GM12878 (cell line): Measurements from ENCODE around the gene POFUT2. TPM values are rescaled to one million over a fixed set of nuclear protein-coding genes. Genes with fewer than 3 reads are reported as not detected.

Experiments used
- ATAC-seq: fragments of 200-7000 bp; cut with Tn5 transposase; 3 replicates; pipeline ENCODE4 v1.9.1; 2020; ENCODE audit warnings: mild to moderate bottlenecking, moderate library complexity
- BruUV-seq: library from RNA; stranded (reverse); fragments of 400-500 nt; replicated peaks from 2 replicates; lab custom pipeline; 2021; lab: Mats Ljungman, UMichigan
- CTCF ChIA-PET: fragments of 300-600 bp; sonication (Branson Sonifier 250); formaldehyde crosslinking; extraction: SDS; loops from one replicate; lab custom pipeline; 2021; ENCODE audit warnings: inconsistent platforms; lab: Yijun Ruan, JAX
- POLR2A ChIA-PET: fragments of 350-600 bp; formaldehyde crosslinking; extraction: SDS; loops from one replicate; lab custom pipeline; 2021; ENCODE audit warnings: inconsistent platforms; lab: Charles Lee
- RAD21 ChIA-PET: fragments of 300-600 bp; sonication (Branson Sonifier 250); formaldehyde crosslinking; loops from one replicate; lab custom pipeline; 2023; ENCODE audit warnings: antibody characterized with exemption; ENCODE audit not compliant: unreplicated experiment; lab: Charles Lee
- SMC1A ChIA-PET: fragments of 300-600 bp; sonication (Branson Sonifier 250); formaldehyde crosslinking; loops from one replicate; lab custom pipeline; 2023; ENCODE audit not compliant: unreplicated experiment, uncharacterized antibody; lab: Charles Lee
- DNase-seq: peaks from one replicate; pipeline ENCODE4 v3.0.0-alpha.2; 2011; ENCODE audit warnings: low read depth, low spot score
- FAIRE-seq: peaks from 3 replicates; lab custom pipeline; 2011; peaks lifted over from hg19 to GRCh38; lab: Jason Lieb, UNC
- H2AFZ ChIP-seq: 2 replicates; pipeline ENCODE4 v1.6.0; 2011; ENCODE audit warnings: low read depth, low read length, control low read depth; ENCODE audit not compliant: control insufficient read depth
- H3K27ac ChIP-seq: 2 replicates; pipeline ENCODE4 v1.5.1; 2011; ENCODE audit warnings: control low read depth; ENCODE audit not compliant: control insufficient read depth, insufficient read depth
- H3K27me3 ChIP-seq, 2 experiments: replicated peaks in 1 of 2; 2 replicates each; pipeline versions ENCODE4 v1.6.0 to v1.6.1; 2011; ENCODE audit warnings: low read length in 1 of 2; ENCODE audit not compliant: control insufficient read depth in 2 of 2, insufficient read depth in 2 of 2
- H3K36me3 ChIP-seq, 2 experiments: 2 replicates each; pipeline ENCODE4 v1.5.1; 2011; ENCODE audit warnings: low read length in 1 of 2; ENCODE audit not compliant: control insufficient read depth in 2 of 2, insufficient read depth in 2 of 2
- H3K4me1 ChIP-seq: 2 replicates; pipeline ENCODE4 v1.6.1; 2011; ENCODE audit warnings: mild to moderate bottlenecking, low read length, moderate library complexity, mixed read lengths; ENCODE audit not compliant: control insufficient read depth, insufficient read depth
- H3K4me2 ChIP-seq: 2 replicates; pipeline ENCODE4 v1.6.0; 2011; ENCODE audit warnings: control low read depth; ENCODE audit not compliant: control insufficient read depth, insufficient read depth
- H3K4me3 ChIP-seq: fragments of 200-600 bp; sonication (generic); 2 replicates; pipeline ENCODE4 v1.5.1; 2016
- H3K79me2 ChIP-seq: 2 replicates; pipeline ENCODE4 v1.6.0; 2011; ENCODE audit warnings: low read length; ENCODE audit not compliant: control insufficient read depth, insufficient read depth
- H3K9ac ChIP-seq: 2 replicates; pipeline ENCODE4 v1.8.0; 2011; ENCODE audit warnings: low read length, control low read depth, mixed read lengths; ENCODE audit not compliant: control insufficient read depth, insufficient read depth
- H3K9me3 ChIP-seq: replicated peaks from 3 replicates; pipeline ENCODE4 v1.5.1; 2011; ENCODE audit warnings: mild to moderate bottlenecking, low read length; ENCODE audit not compliant: control insufficient read depth, insufficient read depth
- H4K20me1 ChIP-seq: 2 replicates; pipeline ENCODE4 v1.6.0; 2011; ENCODE audit not compliant: control insufficient read depth, insufficient read depth
- KDM1A ChIP-seq: fragments of 200-600 bp; sonication (generic); IDR thresholded peaks from 2 replicates; pipeline ENCODE4 v1.6.1; 2016; ENCODE audit warnings: borderline replicate concordance
- KLF5 ChIP-seq: fragments of 450-650 bp; IDR thresholded peaks from 2 replicates; pipeline ENCODE4 v1.6.1; 2014; ENCODE audit warnings: mild to moderate bottlenecking; ENCODE audit not compliant: partially characterized antibody
- SP1 ChIP-seq: IDR thresholded peaks from one replicate; pipeline ENCODE4 v1.6.1; 2011; ENCODE audit warnings: low read depth, low read length
- SUZ12 ChIP-seq: fragments of 200-600 bp; sonication (generic); IDR thresholded peaks from one replicate; pipeline ENCODE4 v1.6.1; 2018; ENCODE audit warnings: antibody characterized with exemption, mild to moderate bottlenecking; ENCODE audit not compliant: unreplicated experiment
- YY1 ChIP-seq: IDR thresholded peaks from 2 replicates; pipeline ENCODE4 v1.6.1; 2011; ENCODE audit warnings: low read depth, mild to moderate bottlenecking, low read length
- ZNF384 ChIP-seq: IDR thresholded peaks from 2 replicates; pipeline ENCODE4 v1.6.1; 2012; ENCODE audit warnings: low read depth, mild to moderate bottlenecking, low read length, improper control_type of control experiment, borderline replicate concordance
- WGBS: methylation state at CpG from one replicate; pipeline ENCODE4 v1.1.6; 2016; ENCODE audit warnings: low lambda C conversion rate; ENCODE audit not compliant: insufficient replicate concordance, insufficient coverage; ENCODE audit errors: missing lambda C conversion rate; 5-methylcytosine and 5-hydroxymethylcytosine counted together
- in situ Hi-C: fragments of 300-500 bp; cut with MboI; formaldehyde crosslinking; loops from 9 replicates; pipeline ENCODE4 v1.14.3; 2018; ENCODE audit warnings: mixed read lengths
- intact Hi-C: fragments of 100-400 bp; cut with micrococcal nuclease; formaldehyde crosslinking; loops from one replicate; pipeline ENCODE4 v1.14.2; 2022; ENCODE audit not compliant: unreplicated experiment
- polyA plus RNA-seq, 11 experiments: library from polyadenylated mRNA; depleted of rRNA in 4 of 11; unstranded in 6 of 11; stranded (reverse) in 5 of 11; fragments of >200 nt; fragmentation: Nextera tagmentation in 4 of 11; fragmentation: Illumina TruSeq in 1 of 11; extraction: Ambion mirVana in 4 of 11; extraction: Trizol in 1 of 11; gene quantifications; 1 replicate in 1 of 11; 2 replicates in 10 of 11; pipeline versions ENCODE4 v1.2.1 to v1.2.3, GENCODE V29; 2011 to 2016; ENCODE audit warnings: inconsistent platforms in 2 of 11, missing spikeins in 2 of 11, low read depth in 1 of 11
- total RNA-seq, 4 experiments: library from RNA; depleted of rRNA in 3 of 4; stranded (reverse); fragments of >200 nt in 3 of 4; fragmentation: Illumina TruSeq in 1 of 4; extraction: Trizol in 1 of 4; gene quantifications; 2 replicates each; pipeline versions ENCODE4 v1.2.1 to v1.2.3, GENCODE V29; 2013 to 2021
- TF ChIP-seq, protein P1 (sequence below): IDR thresholded peaks from 2 replicates; pipeline ENCODE4 v1.6.1; 2012; ENCODE audit warnings: mild to moderate bottlenecking, low read depth, low read length
- TF ChIP-seq, protein P2 (sequence below): fragments of 450-650 bp; IDR thresholded peaks from 2 replicates; pipeline ENCODE4 v1.6.1; 2018; ENCODE audit warnings: borderline replicate concordance, mild to moderate bottlenecking; ENCODE audit not compliant: partially characterized antibody

The POFUT2 gene
- total and polyA plus RNA-seq, 10 of the 15 experiments (the other 5 are each of a cell fraction or from before 2014, with no cell fraction given) = 1.2 to 15.1 (median 6.8) TPM

DNA sequence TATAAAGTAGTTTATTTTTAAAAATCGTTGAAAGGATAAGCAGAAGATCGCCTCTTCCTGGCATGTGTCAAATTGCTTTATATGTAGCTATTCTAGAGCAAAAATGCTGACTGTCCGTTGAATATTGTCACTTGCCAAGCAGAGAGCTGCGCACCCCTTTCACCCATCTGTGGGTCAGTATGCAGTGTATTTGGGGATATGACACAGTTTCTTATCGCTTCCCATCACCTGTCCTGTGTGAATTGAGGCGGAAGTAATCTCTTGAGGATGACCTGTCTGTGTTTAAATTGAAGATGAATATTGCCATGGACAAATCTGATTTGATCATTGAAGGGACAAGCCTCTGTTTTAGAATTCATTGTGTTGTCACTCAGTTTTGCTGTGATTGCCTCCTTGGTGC, 52.2 kb downstream of the POFUT2 start:
- Histone ChIP-seq H3K4me3 (no peak overlapping the region), H3K9me3 (no peaks in the 10 kb centered on the region), H4K20me1 (no peaks in the 10 kb centered on the region), H3K9ac (no peak overlapping the region), H2AFZ (no peak overlapping the region), H3K79me2 (no peaks in the 10 kb centered on the region), H3K36me3 (no peaks in the 10 kb centered on the region), H3K27me3 (no peaks in the 10 kb centered on the region), H3K4me2 (no peak overlapping the region), H3K27ac (no peak overlapping the region), H3K4me1 (no peaks in the 10 kb centered on the region)
- ChIA-PET RAD21 (no interaction called here), POLR2A (no interaction called here), SMC1A (no interaction called here), CTCF (interaction anchor here (1.8 kb wide), 1 partner anchor 94 kb away, joined by 6 read pairs; no protein-coding TSS in a partner anchor)
- TF ChIP-seq YY1 (no peak), SUZ12 (no peak), SP1 (no peak), ZNF384 (no peak), KLF5 (no peak), KDM1A (no peak)
- TF ChIP-seq, protein P1, sequence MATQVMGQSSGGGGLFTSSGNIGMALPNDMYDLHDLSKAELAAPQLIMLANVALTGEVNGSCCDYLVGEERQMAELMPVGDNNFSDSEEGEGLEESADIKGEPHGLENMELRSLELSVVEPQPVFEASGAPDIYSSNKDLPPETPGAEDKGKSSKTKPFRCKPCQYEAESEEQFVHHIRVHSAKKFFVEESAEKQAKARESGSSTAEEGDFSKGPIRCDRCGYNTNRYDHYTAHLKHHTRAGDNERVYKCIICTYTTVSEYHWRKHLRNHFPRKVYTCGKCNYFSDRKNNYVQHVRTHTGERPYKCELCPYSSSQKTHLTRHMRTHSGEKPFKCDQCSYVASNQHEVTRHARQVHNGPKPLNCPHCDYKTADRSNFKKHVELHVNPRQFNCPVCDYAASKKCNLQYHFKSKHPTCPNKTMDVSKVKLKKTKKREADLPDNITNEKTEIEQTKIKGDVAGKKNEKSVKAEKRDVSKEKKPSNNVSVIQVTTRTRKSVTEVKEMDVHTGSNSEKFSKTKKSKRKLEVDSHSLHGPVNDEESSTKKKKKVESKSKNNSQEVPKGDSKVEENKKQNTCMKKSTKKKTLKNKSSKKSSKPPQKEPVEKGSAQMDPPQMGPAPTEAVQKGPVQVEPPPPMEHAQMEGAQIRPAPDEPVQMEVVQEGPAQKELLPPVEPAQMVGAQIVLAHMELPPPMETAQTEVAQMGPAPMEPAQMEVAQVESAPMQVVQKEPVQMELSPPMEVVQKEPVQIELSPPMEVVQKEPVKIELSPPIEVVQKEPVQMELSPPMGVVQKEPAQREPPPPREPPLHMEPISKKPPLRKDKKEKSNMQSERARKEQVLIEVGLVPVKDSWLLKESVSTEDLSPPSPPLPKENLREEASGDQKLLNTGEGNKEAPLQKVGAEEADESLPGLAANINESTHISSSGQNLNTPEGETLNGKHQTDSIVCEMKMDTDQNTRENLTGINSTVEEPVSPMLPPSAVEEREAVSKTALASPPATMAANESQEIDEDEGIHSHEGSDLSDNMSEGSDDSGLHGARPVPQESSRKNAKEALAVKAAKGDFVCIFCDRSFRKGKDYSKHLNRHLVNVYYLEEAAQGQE = no peak
- TF ChIP-seq, protein P2, sequence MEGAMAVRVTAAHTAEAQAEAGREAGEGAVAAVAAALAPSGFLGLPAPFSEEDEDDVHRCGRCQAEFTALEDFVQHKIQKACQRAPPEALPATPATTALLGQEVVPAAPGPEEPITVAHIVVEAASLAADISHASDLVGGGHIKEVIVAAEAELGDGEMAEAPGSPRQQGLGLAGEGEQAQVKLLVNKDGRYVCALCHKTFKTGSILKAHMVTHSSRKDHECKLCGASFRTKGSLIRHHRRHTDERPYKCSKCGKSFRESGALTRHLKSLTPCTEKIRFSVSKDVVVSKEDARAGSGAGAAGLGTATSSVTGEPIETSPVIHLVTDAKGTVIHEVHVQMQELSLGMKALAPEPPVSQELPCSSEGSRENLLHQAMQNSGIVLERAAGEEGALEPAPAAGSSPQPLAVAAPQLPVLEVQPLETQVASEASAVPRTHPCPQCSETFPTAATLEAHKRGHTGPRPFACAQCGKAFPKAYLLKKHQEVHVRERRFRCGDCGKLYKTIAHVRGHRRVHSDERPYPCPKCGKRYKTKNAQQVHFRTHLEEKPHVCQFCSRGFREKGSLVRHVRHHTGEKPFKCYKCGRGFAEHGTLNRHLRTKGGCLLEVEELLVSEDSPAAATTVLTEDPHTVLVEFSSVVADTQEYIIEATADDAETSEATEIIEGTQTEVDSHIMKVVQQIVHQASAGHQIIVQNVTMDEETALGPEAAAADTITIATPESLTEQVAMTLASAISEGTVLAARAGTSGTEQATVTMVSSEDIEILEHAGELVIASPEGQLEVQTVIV = no peak
- intact Hi-C loops = loop anchor here (5.0 kb wide), 1 partner anchor 93 kb away; no protein-coding TSS in a partner anchor
- in situ Hi-C loops = no loop called here
- DNase-seq (no peak), FAIRE-seq (no peak), ATAC-seq (no peak)
- BruUV-seq = no TSS peak
- 21% methylated on average over 6 of the region's 6 CpGs for WGBS
